Vagina (tissue), 2 donors: ENCODE data around the gene PHPT1.

Experiments used
- POLR2A ChIP-seq, 2 donors: fragments of 450-650 bp; IDR thresholded peaks; one replicate each; pipeline ENCODE4 v1.6.1; 2017; ENCODE audit warnings: antibody characterized with exemption in 2 of 2, mild to moderate bottlenecking in 2 of 2, moderate library complexity in 2 of 2
- TF ChIP-seq, protein P1 (sequence below), 3 experiments: fragments of 450-650 bp in 2 of 3; fragments of 200-600 bp in 1 of 3; sonication (generic) in 1 of 3; IDR thresholded peaks; one replicate each; pipeline ENCODE4 v1.5.1; 2017 to 2019; ENCODE audit warnings: antibody characterized with exemption in 3 of 3, mild to moderate bottlenecking in 2 of 3, moderate library complexity in 2 of 3

GRCh38 chr9:136808806-136809158, 40.4 kb upstream of the PHPT1 start:
- TF ChIP-seq, protein P1, sequence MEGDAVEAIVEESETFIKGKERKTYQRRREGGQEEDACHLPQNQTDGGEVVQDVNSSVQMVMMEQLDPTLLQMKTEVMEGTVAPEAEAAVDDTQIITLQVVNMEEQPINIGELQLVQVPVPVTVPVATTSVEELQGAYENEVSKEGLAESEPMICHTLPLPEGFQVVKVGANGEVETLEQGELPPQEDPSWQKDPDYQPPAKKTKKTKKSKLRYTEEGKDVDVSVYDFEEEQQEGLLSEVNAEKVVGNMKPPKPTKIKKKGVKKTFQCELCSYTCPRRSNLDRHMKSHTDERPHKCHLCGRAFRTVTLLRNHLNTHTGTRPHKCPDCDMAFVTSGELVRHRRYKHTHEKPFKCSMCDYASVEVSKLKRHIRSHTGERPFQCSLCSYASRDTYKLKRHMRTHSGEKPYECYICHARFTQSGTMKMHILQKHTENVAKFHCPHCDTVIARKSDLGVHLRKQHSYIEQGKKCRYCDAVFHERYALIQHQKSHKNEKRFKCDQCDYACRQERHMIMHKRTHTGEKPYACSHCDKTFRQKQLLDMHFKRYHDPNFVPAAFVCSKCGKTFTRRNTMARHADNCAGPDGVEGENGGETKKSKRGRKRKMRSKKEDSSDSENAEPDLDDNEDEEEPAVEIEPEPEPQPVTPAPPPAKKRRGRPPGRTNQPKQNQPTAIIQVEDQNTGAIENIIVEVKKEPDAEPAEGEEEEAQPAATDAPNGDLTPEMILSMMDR (IDR thresholded peaks at IDR 0.05) = no peak
- no peak for TF ChIP-seq POLR2A (IDR thresholded peaks at IDR 0.05)
